Measurements from ENCODE around the gene LHB.

The LHB gene

DNA sequence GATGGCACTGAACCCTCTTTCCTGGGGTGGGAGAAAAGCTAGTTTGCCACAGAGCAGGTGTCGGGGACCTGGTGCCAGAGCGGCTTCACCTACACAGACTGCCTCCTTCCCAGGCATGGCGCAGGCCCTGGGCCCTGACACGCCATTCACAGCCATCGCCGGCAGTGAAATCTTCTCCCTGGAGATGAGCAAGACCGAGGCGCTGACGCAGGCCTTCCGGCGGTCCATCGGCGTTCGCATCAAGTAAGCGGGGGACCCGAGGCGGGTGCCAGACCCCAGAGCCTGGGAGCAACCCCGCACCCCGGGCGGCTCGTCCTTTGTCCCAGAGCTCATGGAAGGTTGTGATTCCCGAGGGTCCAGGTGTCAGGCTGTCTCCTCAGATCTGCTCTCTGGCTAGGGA lies 10.0 kb downstream of the LHB start:
- no peak for DNase-seq

DNA sequence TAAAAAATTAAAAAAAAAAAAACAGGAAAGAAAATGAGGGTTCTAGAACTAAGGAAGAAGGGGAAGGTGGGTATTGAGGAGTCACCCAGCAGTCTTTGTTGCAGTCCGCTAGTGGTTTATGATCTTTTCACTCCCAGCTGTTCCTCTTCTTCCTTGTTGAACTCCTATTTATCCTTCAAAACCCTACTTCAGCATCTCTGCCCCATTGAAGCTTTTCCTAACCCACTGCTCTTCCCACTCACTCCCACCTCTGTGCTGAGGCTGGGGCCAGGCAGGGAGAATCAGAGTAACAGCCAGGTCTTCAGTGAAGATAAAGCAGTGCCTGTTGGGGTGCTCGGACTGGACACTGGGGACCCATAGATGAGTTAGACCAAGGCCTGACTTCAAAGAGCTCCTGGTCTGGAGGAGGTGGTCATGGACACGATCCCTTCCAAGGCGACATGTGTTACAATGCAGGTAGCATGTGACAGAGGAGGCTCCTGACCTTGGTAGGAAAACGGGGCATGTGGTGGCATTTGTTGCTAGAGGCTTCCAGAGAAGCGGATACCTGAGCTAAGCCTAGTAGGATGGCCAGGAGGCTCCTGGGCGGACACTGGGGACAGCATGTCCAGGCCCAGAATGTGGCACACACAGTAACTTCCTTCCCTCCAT lies 11.8 kb downstream of the LHB start:
- DNase-seq = no peak

DNA sequence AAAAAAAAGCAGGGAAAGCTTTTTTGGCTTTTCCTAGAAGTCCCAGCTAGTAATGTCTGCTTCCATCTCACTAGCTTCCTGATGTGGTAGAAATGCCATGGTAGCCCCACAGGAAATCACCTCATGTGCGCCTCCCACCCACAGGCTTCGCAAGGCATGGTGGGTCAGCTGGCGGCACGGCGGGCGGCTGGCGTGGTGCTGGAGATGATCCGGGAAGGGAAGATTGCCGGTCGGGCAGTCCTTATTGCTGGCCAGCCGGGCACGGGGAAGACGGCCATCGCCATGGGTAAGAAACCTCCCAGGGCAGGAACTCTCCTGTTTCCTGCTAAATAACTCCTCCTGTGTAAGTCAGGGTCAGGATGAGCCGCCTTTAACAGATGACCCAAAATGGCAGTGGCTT lies 12.8 kb downstream of the LHB start:
- DNase-seq = no peak

DNA sequence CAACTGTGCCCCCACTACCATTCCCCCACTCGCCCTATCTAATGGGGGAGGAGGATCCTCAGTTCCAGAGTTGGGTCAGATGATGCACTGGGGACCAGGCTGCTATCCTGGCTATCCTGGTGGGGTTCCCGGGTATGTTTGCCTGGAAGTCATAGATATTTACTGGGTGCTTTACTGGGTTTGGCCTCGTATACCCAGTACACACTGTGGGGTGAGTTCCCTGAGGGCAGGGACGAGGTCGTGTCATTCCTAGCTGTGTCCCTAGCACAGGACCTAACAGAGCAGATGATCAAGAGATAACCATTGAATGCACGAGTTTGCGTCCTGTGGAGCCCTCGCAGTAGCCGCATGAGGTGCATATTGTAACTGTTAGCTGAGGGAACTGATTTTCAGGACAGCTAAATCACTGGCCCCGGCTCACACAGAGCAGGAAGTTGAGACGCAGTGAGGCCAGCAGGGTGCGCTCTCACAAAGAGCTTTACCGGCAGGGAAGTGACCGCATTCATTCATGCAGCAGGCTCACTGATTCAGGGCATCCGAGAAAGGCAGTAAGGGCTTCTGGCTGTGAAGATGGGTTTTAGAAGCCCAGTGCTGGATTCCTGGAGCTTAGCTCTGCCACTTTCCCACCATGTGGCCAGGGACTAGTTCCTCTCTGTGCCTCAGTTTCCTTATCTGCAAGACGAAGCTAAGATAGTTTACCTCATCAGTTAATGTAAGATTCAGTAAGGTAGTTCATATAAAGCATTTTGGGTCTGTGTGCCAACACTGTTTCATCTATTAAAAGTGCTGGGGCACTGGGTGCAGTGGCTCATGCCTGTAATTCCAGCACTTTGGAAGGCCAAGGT lies 17.2 kb downstream of the LHB start:
- DNase-seq = peak in 1 of 2 experiments; percentile 16

DNA sequence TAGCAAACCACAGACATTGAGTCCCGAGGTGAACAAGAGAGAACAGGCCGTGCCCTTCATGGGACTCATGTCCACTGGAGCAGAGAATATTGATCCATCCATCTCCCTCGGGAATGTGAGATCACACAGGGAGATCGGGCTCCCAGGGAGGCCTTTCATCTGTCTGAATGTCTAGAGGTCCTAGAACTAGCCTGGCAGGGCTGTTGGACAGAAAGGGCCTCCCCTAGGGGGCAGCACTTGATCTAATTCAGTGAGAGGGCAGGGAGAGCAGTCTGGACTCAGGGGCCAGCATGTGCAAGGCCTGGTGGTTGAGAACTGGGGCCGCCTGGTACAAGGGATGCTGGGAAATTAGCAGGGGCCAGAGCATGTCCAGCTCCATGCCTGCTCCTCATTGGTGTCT lies 18.9 kb downstream of the LHB start:
- peak in 1 of 2 experiments; percentile 42 for DNase-seq

DNA sequence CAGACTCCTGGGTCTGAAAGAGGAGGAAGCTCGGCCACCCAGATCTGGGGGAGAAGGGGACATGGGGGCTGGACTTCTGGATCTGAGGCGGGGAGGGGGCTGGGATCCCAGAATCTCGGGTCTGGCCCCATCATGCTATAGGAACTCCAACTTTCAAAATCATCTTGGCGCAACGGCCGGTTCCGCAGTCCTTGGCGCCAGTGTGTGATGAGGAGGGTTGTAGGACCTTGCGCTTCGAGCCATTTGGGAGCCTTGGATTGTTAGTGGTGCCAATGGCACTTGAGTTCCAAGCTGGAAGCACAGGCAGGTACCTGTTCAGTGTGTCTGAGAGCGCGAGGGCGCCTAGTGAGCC lies 22.9 kb downstream of the LHB start:
- DNase-seq = no peak

DNA sequence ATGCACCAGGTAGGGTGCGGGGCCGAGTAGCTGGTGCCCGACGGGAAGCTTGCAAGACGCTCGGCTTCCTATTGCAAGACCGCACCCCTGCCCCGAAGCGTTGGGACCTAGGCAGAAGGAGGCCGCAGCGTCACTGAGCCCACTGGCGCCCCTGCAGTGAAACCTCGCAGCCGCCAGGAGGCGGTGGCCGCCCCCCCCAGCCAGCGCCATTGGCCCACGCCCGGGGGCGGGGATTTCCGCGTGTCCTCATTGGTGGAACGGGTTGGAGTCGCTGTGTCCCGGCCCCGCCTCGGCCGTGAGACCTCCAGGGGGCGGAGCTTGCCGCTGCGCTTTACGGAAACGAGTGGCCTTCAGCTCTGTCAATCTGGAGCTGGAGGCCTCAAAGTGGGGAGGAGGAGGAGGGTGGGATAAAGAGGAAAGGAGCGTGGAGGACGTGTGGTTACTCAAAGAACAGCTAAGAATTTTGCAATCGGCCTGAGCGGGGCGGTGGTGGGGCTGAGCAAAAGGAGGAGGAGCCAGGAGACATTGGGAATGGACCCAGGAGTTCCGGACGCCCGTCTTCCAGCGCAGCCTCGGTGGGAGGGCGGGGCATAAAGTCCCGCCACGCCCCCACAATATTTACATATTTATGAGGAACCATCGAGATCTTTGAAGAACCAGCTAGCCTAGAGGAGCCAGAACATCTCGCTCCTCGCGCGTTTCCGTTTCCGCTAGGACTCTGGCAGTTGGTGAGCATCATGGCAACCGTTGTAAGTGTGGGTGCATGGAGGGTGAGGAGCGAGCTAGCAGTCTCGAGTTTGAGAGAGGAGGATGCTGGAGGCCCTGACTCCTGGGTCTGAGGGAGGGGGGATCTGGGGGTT lies 23.5 kb downstream of the LHB start, which contains the start of the genes GYS1 and RUVBL2:
GYS1 (minus strand) TSS at position 135 of the 860 bp plus-strand sequence. CDS start 197 bp downstream, outside the sequence.
RUVBL2 (plus strand) TSS at position 713 of the 860 bp plus-strand sequence; CDS start at position 738, 25 bp downstream.
- peak; percentile 97 to 100 for DNase-seq

DNA sequence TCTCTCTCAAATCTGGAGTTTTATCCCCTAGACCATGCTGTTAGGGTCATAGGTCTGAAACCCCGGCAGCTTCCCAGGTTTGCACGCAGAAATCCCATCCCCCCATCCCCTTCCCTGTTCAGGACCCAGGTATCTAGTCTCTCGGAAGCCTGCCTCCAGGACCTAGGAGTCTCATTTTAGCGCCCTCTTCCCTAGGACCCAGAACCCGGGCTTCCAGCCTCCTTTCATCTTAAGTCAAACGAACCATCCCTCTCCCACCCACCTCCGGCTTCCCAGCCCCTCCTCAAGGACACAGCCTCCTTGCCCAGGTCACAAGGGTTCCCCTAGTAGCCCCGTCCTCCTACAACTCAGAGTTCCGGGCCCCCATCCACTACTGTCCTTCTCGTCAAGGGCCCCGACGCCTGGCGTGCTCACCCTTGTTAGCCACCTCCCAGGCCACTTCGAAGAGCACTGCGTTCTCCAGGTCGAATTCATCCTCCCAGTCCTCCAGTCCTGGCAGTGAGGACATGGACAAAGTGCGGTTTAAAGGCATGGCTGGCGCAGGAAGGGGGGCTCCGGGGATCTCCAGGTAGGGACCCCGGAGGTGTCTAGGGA lies 24.2 kb downstream of the LHB start:
- no peak for DNase-seq

DNA sequence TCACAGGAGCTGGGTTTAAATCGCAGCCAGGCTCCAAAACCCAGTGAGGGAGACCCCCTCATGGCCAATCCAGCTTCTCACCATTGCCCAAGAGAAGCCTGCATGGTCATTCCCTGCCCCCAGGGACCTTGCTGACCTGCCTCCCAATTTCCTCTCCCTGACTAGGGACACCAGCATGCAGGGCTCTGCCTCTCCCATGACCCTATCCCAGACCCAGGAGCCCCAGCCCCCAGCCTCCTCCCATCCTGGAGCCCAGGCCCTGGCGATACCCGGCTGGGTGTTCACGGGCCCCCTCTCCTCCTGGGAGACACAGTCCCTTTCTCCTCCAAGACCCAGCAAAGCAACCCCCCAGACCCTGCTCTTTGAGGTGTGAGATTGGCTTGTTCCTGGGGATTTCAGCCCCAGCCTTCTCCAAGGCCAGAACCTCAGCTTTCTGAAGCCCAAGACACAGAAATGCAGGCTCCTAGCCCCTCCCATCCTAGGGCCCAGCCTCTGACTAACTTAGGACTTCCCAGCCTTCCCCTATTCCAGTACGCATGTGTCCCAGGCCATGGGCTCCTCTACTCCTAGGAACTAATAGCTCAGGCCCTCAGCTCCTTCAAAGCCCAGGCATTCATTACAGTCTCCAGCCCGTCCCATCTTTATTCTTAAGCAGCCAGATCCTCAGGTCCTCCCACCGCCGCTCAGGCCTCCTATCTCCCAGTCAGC lies 24.9 kb downstream of the LHB start:
- DNase-seq = peak; percentile 38 to 63

DNA sequence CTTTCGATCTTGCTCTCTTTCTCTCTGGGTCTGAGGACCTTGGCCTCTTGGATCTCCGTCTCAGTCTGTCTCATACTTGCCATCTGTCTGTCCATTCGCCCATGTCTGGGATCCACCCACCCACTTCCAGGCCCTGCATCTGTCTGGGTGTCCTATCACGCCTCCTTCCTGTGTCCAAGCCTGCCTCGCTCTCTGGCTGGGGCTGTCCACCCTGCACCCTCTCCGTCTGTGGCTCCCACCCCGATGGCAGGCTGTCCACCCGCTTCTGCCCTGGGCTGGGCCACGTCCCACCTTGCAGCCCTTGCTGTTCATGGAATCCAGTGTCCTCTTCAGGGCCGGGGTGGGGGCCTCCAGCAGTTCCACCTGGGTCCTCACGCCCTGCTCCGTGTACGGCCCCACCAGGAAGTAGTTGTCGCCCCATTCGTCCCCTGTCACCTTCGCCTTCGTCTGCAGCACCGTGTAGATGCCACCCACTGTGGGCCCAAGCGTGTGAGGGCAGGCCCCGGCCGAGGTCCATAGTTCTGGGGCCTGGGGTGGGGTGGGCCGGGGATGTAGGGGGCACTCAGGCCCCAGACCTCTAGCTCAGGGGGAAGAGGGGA lies 25.8 kb downstream of the LHB start:
- no peak for DNase-seq

DNA sequence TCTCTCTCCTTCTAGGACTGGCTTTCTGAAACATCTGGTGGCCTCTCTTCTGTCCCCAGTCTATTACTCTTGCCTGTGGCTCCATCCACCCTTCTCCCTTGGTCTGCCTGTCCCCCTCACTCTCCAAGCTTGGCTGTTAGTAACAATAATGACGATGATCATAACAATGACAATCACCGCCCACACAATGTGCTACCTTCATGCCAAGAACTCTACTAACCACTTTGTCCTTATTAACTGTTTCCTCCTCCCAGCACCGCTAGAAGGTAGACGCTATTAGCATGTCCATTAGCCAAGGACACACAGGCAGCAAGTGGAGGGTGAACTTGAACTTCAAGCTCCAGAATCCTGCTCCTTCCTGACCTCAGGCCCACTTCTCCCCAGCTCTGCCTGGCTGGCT lies 26.5 kb downstream of the LHB start:
- DNase-seq = no peak

DNA sequence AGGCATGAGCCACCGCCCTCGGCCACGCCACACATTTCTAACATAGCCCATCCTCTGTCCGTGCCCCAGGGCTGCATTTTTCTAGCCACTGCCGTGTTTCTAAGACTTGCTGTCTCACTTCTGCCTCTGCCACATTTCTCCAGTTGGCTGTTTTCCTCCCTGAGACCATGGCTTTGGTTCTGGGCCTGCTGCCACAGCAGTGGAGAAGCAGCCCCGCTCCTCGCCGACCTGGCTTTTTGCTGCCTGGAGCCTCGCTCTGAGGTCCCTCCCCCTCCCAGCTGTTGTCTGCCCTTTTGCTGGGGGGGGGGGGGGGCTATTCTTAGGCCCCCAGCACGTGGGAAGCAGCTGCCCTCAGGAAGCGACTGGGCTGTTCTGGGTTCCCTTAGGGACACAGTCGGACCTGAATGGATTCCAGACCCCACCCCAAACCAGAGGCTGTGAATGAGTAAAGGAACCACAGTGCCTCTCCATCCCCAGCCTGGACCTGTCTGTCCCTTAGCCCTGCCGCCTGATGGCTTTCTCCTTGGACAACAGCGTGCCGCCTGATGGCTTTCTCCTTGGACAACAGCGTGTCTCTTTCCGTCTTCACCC lies 27.1 kb downstream of the LHB start:
- DNase-seq = no peak

DNA sequence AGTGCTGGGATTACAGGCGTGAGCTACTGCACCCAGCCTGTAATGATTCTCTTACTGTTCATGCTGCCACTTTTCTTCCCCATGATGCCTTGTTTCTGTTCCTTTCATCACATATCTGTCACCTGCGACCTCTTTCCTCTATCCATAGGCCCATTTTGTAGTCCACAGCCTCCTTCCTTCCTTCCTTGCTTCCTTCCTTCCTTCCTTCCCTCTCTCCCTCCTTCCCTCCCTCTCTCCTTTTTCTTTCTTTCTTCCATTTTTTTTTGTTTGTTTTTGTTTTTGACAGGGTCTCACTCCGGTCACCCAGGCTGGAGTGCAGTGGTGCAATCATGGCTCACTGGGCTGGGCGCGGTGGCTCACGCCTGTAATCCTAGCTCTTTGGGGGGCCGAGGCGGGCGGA lies 28.0 kb downstream of the LHB start:
- no peak for DNase-seq

DNA sequence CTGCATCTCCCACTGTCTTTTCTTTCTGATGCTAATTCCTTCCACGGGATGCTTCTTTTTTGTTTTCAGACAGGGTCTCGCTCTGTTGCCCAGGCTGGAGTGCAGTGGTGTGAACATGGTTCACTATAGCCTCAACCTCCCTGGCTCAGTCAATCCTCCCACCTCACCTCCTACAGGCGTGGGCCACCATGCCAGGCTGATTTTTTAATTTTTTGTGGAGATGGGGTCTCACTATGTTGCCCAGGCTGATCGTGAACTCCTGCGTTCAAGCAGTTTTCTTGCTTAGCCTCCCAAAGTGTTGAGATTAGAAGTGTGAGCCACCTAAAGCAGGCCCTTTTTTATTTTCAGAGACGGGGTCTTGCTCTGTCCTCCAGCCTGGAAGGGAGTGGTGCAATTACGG lies 28.6 kb downstream of the LHB start:
- no peak for DNase-seq

DNA sequence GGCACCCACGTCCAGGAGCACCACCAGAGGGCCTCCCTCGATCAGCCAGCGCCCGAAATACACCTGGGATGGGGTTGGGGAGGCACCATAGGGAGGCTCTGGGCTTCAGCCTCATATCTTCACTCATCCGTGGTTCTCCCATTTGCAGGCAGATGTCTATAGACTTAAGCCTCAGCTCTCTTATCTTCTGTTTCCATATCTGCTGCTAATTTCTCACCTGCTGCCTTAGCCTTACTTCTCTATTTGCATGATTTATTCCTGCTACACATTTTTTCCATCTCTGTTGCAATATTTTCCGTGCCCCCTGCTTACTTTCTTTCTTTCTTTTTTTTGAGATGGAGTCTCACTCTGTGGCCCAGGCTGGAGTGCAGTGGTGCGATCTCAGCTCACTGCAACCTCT lies 29.6 kb downstream of the LHB start:
- DNase-seq = no peak

DNA sequence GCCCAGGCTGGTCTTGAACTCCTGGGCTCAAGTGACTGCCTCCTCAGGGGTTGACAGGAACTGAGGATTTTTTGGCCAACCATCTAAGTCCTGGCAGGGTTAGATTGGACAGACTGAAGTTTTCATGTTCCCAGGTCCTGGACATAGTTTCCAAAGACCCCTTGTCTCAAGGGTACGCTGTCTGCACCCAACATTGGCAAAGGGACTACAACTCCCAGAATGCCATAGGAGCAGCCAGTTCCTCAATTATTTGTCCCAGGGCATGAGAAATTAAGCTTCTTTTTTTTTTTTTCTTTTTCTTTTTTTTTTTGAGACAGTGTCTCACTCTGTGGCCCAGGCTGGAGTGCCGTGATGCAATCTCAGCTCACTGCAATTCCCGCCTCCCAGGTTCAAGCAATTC lies 30.7 kb downstream of the LHB start:
- no peak for DNase-seq

DNA sequence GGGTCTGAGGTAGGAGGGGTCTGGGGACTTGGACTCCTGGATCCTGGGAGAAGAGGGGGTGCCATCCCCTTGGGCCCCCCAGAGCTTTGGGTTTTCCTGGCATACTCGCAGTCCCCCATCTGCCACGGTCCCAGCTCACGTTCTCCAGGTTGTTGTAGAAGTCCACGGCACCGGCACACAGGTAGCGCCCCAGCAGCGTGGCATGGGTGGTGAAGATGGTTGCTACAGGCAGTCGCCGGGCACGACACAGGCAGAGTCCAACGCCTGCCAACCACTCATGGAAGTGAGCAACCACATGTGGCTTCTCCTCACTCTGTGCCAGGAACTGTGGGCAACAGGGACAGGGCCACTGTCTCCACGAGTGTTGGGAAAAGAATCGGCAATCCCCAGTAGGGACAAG lies 31.2 kb downstream of the LHB start:
- DNase-seq = no peak

DNA sequence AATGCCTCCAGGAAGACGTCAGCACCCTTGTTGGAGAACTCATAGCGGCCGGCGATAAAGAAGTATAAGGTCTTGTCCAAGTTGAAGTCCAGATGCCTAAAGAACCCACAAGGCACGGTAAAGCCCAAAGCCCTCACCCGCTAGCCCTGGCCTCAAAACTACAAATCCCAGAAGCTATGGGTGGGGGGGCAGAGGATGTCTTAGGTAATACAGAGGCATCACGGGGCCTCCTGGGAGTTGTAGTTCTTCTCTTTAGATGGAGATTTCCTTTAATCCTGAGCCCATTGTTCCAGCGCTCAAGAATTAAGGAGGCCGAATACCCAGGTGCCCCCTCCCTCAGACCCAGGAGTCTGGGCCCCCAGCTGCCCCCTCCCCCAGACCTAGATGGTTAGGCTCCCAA lies 34.6 kb downstream of the LHB start:
- no peak for DNase-seq

DNA sequence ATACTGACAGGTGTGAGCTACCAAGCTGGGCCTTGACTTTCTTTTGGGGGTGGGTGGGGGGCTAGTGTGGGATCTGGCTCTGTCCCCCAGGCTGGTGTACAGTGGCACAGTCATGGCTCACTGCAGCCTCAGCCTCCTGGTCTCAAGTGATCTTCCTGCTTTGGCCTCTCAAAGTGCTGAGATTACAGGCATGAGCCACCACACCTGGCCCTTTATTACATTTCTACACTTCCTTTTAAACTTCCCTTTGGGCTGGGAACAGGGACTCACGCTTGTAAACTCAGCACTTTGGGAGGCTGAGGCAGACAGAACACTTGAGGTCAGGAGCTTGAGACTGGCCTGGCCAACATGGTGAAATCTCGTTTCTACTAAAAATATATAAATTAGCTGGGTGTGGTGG lies 39.8 kb downstream of the LHB start:
- no peak for DNase-seq

DNA sequence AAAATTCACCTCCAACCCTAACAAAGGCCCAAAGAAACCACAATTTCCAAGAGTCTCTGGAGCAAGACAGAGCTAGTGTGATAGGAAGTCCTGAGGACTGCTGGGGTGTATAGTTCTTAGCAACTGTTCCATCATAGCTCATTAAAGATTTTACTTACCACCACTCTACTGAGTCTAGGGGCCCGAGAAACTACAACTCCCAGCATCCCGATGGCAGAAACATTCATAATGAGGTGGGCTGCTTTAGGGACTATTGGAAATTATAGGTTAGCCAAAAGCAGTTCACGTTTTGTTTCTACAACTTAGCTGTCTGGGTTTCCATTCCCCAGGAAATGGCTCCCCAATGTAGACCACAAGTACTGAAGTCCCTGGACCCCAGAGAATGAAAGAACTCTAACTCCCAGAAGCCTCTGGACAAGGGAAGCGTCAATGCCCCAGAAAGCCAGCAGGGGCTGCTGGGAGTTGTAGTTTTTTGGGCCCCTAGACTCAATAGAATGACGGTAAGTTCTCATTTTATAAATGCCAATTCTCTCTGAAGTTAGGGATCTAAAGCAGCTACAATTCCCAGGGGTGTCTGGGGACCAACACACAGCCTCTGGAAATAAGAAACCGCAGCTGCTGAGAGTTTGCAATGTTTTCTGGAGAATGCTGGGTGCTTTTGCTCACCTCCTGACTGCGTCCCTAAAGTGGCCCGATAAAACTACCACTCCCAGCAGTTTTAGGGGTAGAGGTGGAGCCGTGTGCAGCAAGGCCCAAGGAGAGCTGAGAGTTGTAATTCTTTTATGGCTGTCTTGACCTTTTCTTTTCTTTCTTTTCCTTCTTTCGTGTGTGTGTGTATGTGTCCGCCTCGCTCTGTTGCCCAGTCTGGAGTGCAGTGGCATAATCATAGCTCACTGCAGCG lies 40.7 kb downstream of the LHB start:
- no peak for DNase-seq

Measured in NCI-H446 (cell line).